DMS53 (cell line): ENCODE results near the gene MMP24.
"Not testable (repeated sequence)": the region's sequence is repeated elsewhere in the genome, so short reads cannot be mapped to it uniquely, and the experiment has no call there.

Experiments used
- DNase-seq: peaks from one replicate; lab custom pipeline; 2025; lab: John Stamatoyannopoulos, UW

MMP24 gene

GRCh38 chr20:35216541-35216940 lies 9.9 kb upstream of the MMP24 start:
- no peak for DNase-seq

GRCh38 chr20:35223941-35224340 lies 2.5 kb upstream of the MMP24 start:
- no peak for DNase-seq

GRCh38 chr20:35224536-35224935 lies 2.0 kb upstream of the MMP24 start:
- DNase-seq = no peak

DNA sequence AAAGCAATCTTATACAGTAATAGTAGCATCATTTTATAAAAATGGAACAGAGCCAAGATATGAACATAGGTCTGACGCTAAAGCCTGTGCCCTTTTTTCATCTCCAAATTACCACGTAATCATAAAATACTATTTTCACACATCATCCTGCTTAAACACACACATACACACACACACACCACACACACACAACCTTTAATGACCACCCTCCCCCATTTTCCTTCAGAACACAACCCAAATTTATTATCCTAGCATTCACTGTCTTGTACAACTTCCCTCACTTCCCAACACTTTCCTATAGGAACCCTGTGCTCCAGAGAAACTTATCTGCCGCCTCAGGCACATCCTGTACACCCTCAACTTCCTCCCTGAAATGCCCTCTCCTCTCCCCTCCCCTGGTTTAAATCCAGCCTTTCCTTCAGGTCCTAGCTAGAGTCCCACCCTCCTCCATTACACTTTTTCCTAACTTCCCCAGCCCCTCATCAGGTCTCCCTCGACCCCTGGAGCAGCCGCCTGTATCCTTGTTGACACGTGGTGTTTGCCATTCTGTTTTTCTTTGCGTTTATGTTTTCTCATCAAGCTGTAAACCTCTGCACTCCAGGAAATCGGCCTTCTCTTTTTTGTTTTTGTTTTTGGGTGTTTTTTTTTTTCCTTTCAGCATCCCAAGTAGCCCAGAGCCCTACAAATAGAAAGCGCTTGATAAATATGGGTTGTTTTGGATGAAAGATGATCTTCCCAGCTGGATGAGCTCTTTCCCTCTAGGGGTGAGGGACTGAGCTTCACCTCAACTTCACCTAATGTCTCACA lies 968 bp upstream of the MMP24 start:
- no peak for DNase-seq

DNA sequence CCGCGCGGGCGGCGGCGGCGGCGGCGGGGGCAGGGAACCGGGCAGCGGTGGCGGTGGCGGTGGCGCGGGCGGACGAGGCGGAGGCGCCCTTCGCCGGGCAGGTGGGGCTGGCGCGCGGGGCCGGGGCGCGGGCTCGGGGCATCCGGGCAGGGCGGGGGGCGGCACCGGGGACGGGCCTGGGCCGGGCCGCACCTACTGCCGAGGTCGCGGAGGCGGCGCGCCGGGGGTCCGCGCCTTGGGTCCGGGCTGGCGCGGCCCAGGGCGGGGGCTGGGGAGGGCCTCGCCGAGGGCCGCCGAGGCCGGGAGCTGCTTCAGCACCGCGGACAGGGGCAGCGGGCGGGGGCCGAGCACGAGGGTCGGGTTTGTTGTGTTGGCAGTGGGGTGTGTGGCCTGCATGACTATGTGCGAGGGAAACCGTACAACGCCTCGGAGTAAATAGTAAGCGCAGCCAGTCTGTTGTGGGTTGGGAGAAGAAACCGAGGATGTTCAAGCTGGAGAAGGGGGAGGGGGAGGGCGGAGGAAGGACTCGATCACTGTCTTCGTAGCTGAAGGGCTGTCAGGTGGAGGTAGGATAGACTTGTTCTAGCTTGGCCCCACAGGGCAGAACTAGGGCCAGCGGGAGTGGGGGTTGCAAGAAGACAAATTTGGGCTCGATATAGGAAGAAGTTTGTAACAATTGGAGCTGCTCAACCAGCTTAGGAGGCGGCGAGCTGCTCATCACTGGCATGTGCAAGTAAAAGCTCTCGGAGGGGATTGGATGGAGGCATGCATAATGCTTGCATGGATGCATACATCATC lies 593 bp downstream of the MMP24 start:
- peak; percentile 67 for DNase-seq

DNA sequence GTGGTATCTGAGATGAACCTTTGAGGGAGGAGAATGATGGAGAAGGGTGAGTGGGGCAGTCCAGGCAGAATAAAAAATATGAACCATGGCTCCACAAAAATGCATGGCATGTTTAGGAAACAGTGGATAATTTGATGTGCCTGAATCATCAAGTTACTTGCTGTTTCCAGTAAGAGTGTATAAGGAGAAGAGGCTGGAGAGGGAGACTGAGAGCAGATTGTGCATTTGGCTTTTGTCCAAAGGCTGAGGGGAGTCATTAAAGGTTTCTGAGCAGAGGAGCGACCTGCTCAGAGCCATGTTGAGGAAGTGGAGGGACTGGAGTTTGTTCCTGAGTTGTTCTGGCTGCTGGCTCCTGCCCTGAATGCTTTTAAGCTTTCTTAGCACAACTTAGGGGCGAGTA lies 6.1 kb downstream of the MMP24 start:
- DNase-seq = no peak

- DNase-seq = no peak
These were observed 9.4 kb downstream of the MMP24 start for GRCh38 chr20:35235881-35236280.

DNA sequence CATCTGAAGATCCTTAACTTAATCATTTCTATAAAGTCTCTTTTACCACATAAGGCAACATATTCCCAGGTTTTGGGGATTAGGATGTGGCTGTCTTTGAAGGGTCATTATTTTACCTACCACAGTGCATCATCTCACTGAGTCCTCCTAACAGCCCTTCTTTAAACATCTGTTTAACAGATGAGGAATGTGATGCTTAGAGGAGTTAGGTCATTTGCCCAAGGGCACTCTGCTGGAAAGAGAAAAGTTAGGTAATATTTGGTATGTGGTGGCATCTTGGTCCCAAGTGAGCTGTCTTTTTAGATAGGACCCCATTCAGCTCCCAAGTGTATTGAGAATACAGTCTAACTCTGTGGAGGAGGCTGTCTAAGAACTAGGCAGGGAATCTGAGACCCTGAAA lies 11.0 kb downstream of the MMP24 start:
- no peak for DNase-seq

DNA sequence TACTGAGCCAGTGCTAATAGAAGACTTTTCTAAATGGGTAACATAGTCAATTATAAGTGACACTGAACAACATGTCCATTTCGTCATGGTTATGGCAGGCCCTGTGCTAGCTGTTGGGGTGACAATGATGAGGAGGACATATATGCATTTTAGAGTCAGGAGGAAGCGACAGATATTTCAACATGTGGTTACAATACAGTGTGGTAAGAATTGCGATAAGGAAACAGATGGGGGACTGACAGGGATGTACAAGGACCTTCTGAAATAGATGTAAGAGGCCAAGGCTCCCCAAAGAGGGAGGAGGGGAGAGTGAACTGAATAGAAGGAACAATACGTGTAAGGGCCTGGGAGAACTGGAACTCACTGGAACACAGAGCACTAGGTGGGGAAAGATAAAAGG lies 11.7 kb downstream of the MMP24 start:
- DNase-seq = no peak

- DNase-seq = no peak
These were observed 12.2 kb downstream of the MMP24 start for GRCh38 chr20:35238735-35239134.

- DNase-seq = no peak
These were observed 13.8 kb downstream of the MMP24 start for GRCh38 chr20:35240083-35240810.

- no peak for DNase-seq
These were observed 14.4 kb downstream of the MMP24 start for GRCh38 chr20:35240811-35241293.

DNA sequence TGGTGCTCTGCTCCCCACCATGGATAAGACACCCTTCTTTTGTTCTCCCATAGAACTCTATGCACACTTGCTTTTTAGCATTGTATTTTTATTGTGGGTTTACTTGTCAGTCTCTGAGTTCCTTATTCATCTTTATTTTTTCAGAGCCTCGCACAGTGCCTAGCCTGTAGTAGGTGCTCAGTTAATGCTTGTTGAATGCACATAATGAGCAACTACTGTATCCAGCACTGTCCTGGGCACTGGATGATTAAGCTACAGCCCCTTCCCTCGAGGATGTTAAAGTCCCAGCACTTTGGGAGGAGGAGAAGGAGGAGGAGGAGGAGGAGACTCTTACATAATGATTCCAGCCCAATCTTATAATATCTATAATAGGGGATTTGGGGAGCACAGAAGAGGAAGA lies 16.8 kb downstream of the MMP24 start:
- no peak for DNase-seq

GRCh38 chr20:35243986-35244385 lies 17.5 kb downstream of the MMP24 start:
- DNase-seq = no peak

GRCh38 chr20:35246723-35247122 lies 20.2 kb downstream of the MMP24 start:
- DNase-seq = no peak

GRCh38 chr20:35248641-35249475 lies 22.4 kb downstream of the MMP24 start:
- DNase-seq = no peak

DNA sequence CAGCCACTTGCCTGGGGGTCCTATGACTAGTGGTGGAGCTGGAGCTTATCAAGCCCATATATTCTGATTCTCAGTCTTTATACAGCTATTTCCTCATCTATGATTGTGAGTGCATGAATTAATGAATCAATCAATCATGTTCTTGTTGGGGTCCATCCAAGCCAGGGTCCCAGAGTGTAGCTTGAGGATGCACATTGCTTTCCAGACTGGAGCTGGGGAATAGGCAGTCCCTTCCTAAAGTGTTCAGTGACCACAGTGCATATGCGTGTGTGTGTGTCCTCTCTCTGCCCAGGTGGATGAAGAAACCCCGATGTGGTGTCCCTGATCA lies 25.1 kb downstream of the MMP24 start:
- no peak for DNase-seq

GRCh38 chr20:35252037-35252461 lies 25.6 kb downstream of the MMP24 start:
- no peak for DNase-seq

GRCh38 chr20:35252598-35252997 lies 26.1 kb downstream of the MMP24 start:
- DNase-seq = not testable (repeated sequence)

GRCh38 chr20:35253010-35253409 lies 26.5 kb downstream of the MMP24 start:
- no peak for DNase-seq

DNA sequence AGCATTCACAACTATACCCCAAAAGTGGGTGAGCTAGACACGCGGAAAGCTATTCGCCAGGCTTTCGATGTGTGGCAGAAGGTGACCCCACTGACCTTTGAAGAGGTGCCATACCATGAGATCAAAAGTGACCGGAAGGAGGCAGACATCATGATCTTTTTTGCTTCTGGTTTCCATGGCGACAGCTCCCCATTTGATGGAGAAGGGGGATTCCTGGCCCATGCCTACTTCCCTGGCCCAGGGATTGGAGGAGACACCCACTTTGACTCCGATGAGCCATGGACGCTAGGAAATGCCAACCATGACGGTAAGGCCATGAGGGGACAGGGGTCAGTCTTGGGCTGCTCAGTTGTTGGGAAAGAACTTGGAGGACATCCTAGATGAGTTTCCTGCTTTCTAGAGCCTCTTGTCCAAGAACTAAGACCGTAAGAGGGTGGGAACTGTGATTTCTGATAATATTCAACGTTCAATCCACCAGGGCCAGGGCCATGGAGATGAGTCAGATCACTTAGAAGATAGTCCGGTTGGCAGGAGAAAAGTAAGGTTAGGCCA lies 28.0 kb downstream of the MMP24 start:
- no peak for DNase-seq
